NCI-H524 treated with DMSO at 0.1 percent for 48 hours (cell line): ENCODE measurements around the gene DTNB.
"Not testable (repeated sequence)": the region's sequence is repeated elsewhere in the genome, so short reads cannot be mapped to it uniquely, and the experiment has no call there.

Experiments used
- DNase-seq: peaks from one replicate; lab custom pipeline; 2025; lab: John Stamatoyannopoulos, UW

DTNB gene

DNA sequence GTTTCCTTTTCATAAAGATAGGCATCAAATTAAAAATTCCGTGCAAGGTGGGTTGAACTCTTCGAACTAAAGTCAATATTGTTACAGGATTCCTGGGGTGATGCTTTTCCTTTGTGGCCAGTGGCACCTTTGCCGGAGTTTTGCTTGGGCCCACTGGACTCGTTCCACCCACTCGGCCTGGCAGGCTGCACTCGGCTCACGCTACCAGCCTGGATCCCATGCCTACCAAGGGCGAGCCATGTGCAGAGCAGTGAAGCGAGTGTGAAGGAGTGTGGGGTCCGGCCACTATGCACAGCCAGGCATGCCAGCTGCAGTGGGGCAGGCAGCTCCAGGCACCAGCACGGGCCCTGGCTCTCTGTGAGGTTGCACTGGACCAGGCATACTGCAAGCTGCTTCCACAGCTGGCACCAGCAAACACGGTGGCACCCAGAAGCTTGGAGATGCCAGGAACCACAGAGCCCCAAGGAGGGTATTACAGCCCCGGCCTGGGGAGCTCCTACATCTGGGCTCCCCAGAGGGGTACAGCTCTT lies 83.6 kb downstream of the DTNB start:
- no peak for DNase-seq

GRCh38 chr2:25588576-25588975 lies 84.8 kb downstream of the DTNB start:
- no peak for DNase-seq

DNA sequence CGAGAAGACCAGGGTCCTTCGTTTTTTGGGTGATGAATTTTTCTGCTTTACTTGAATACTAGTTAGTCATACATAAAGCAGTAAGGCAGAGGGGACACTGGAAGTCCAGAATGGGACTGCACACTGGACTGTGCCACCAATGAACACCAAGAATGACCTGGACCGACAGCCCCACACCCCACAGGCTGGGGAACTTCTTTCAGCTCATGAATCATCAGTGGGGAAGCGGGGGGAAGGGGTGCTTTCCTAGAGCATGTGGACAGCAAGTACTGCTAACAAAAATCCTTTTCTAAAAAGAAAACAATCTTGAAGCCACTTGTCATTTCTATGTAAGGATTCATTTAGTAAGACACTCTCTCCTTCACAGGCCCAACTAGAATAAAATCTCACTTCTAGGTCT lies 86.0 kb downstream of the DTNB start:
- DNase-seq, result no peak

DNA sequence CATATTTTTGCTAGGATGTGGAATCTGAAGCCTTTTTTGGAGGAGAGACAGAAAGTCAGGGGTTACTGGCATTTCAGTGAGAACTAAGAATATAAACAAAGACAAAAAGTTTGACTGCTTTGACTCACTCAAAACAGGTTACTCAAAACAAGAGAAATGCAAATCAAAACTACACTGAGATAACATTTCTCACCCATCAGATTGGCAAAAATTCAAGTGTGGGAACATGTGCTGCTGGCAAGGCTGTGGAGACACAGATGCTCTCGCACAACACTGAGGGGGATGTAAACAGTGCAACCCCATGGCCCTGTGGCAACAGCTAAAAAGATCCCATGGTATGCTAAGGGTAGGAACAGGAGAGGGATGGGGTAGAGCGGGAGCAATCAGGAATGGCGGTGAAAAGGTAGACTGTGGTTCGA lies 86.6 kb downstream of the DTNB start:
- no peak for DNase-seq

GRCh38 chr2:25585189-25585588 lies 88.2 kb downstream of the DTNB start:
- no peak for DNase-seq

- no peak for DNase-seq
Observed at GRCh38 chr2:25582077-25582830, 91.1 kb downstream of the DTNB start.

DNA sequence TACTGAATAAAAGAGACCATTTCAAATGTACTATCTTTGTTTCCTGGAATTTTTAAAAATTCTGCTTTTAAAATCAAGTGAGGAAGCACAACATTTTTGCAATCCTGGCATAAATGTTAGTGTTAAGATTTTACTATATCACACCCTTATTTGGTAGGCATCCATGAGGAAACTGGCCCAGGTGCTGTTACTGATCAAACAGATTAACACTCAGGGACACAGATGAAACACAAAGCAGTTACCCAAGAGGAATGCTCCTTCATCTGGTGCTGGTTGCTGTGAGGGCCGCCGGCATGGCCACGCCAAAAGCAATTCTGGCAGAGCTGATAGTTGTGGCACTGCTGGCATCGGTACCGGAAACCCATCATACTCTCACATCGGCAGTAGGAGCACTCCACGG lies 96.8 kb downstream of the DTNB start:
- no peak for DNase-seq

DNA sequence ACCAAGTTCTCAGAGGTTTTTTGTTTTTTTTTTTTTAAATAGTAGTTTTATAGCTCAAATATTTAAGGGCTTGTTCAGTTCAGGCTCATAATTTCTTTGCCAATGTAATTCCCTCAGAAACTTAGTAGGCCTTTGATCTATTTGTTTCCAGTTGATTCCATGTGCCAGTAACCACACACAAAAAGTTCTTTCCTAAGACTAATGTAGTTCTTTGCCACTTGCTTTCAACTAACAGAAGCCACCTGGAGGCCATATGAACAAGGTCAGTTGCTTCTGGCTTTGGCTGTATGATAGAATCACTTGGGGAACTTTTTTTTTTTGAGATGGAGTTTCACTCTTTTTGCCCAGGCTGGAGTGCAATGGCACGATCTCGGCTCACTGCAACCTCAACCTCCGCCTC lies 100.7 kb downstream of the DTNB start:
- DNase-seq, result no peak

GRCh38 chr2:25570161-25570845 lies 103.1 kb downstream of the DTNB start:
- DNase-seq, result no peak

GRCh38 chr2:25567406-25567805 lies 106.0 kb downstream of the DTNB start:
- no peak for DNase-seq

- DNase-seq, result no peak
Observed at GRCh38 chr2:25566694-25567093, 106.7 kb downstream of the DTNB start.

- DNase-seq, result no peak
Observed at GRCh38 chr2:25566094-25566493, 107.3 kb downstream of the DTNB start.

DNA sequence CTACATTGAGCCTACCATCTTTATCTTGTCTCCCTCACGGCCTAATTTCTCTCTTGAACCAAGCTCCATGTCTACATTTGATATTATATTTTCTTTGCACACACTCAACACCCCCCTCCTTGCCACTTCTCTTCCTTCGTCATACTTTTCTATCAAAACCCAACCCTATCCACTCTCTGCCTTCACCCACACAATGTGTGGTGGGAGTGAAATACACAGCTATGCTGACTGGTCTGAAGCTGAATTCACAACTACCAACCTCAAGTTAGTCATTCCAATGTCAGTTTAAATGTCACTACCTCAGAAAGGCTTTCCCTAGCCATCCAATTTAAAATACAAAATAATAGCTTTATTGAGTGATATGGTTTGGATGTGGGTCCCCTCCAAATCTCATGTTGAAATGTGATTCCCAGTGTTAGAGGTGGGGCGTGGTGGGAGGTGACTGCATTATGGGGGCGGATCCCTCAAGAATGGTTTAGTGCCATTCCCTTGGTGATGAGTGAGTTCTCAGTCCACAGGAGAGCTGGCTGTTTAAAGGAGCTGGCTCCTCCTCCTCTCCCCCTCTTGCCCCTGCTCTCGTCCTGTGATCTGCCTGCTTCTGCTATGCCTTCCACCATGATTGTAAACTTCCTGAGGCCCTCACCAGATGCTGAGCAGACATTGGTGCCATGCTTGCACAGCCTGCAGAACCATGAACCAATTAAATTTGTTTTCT lies 112.1 kb downstream of the DTNB start:
- DNase-seq, result no peak

DNA sequence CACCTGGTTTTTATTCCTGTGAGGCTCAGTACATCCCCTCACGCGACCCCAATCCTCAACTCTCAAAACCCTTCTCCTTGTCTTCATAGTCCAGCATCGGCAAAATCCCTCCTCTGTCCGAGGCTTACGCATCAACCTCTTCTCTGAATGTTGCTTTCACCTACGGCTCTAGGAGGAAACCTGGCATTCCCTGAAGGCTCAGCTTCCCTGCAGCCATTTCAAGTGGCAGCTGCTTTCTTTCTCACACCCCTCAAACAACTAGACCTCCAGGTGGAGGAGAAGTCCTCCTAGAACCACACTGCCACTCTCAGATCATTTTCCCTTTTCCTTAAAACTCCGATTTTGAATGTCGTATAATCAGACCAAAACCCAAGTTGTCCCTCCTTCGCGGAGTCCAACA lies 114.2 kb downstream of the DTNB start:
- no peak for DNase-seq

GRCh38 chr2:25558262-25558661 lies 115.1 kb downstream of the DTNB start:
- no peak for DNase-seq

- DNase-seq, result no peak
Observed at GRCh38 chr2:25557179-25558036, 116.0 kb downstream of the DTNB start.

- DNase-seq, result no peak
Observed at GRCh38 chr2:25552318-25552717, 121.1 kb downstream of the DTNB start.

DNA sequence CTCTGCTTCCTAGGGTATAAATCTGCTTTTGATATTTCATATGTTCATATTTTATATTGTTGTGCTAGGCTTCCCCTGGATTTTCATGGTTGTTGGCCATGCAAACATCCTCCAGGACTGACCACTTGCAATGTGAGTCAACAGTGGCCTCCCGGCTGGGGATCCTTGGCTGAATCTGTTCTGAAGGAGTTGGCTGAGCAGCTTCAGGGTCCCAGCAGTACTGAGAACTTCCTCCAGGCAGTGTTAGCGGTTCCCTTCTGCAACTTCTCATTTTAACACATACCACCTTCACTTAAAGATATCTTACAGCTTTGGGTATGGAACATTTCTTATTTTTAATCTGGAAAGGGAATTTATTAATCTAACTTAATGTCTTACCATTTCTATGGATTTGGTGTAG lies 122.1 kb downstream of the DTNB start:
- no peak for DNase-seq

DNA sequence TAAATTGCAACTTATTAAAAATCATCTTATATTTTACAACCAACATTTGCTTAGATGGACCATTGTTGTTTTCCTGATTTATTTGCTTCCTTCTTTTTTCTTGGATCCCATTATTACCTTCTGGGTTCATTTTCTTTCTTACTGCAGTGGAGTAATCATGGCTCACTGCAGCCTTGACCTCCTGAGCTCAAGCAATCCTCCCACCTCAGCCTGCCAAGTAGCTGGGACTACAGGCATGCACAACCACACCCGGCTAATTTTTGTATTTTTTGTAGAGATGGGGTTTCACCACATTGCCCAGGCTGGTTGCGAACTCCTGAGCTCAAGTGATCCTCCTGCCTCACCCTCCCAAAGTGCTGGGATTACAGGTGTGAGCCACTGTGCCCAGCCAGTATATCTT lies 123.8 kb downstream of the DTNB start:
- DNase-seq, result not testable (repeated sequence)

- no peak for DNase-seq
Observed at GRCh38 chr2:25548601-25549000, 124.8 kb downstream of the DTNB start.

DNA sequence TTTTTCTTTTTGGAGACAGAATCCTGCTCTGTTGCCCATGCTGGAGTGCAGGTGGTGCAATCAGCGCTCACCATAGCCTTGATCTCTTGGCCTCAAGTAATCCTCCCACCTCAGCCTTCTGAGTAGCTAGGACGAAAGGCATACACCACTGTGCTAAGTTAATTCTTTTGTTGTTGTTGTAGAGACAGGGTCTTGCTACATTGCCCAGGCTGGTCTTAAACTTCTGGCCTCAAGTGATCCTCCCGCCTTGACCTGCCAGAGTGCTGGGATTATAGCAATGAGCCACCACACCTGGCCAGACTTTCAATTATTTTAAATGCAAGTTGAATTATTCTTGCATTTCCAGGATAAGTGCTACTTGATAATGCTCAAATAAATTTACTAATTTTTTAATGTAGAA lies 126.5 kb downstream of the DTNB start:
- DNase-seq, result no peak

DNA sequence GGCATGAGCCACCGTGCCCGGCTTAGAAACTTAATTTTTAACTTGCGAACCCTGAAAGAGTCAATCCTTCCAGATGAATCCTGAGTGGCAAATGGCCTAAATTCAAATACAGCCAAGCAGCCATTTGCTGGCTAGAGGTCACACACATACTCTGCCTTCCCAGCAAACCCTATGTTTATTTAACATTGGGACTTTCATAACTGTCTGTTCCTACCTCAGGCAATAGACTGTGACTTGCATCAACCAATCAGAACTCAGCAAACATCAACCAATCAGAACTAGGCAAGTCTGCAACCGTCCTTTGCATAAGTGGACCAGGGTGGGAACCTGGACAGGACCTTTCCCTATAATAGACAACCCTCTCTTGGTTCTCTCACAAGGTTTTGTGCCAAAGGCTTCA lies 127.5 kb downstream of the DTNB start:
- DNase-seq, result no peak
